Upper lobe of left lung (tissue), 6 donors: Measurements from ENCODE around the gene SF3B1. TPM values are rescaled to one million over a fixed set of nuclear protein-coding genes. Genes with fewer than 3 reads are reported as not detected.

Experiments
- ATAC-seq, 2 donors: fragments of 200-7000 bp; cut with Tn5 transposase; one replicate each; pipeline ENCODE4 v1.9.1; 2022; ENCODE audit warnings: mild to moderate bottlenecking in 2 of 2, moderate library complexity in 2 of 2; ENCODE audit not compliant: low FRiP score in 2 of 2
- DNase-seq, 2 donors: peaks; one replicate each; pipeline ENCODE4 v3.0.0-alpha.2; 2019 to 2020
- H3K27ac ChIP-seq, 4 donors: fragments of 200-600 bp; sonication (generic); one replicate each; pipeline ENCODE4 v1.5.1; 2016 to 2019
- H3K27me3 ChIP-seq, 4 donors: fragments of 200-600 bp; sonication (generic); one replicate each; pipeline ENCODE4 v1.5.1; 2017 to 2019
- H3K36me3 ChIP-seq, 4 donors: fragments of 200-600 bp; sonication (generic); one replicate each; pipeline ENCODE4 v1.5.1; 2016 to 2019
- H3K4me1 ChIP-seq, 4 donors: fragments of 200-600 bp; sonication (generic); one replicate each; pipeline ENCODE4 v1.5.1; 2018 to 2019
- H3K4me3 ChIP-seq, 4 donors: fragments of 200-600 bp; sonication (generic); one replicate each; pipeline ENCODE4 v1.5.1; 2017 to 2019; ENCODE audit warnings: mild to moderate bottlenecking in 2 of 4, moderate library complexity in 1 of 4
- H3K9me3 ChIP-seq, 4 donors: fragments of 200-600 bp; sonication (generic); one replicate each; pipeline ENCODE4 v1.5.1; 2018 to 2019
- CTCF ChIP-seq, 6 experiments: fragments of 450-650 bp in 4 of 6; fragments of 200-600 bp in 2 of 6; sonication (generic) in 2 of 6; IDR thresholded peaks; one replicate each; pipeline ENCODE4 v1.5.1; 2016 to 2019; ENCODE audit warnings: antibody characterized with exemption in 6 of 6
- EP300 ChIP-seq, 4 donors: sonication (generic); formaldehyde crosslinking; IDR thresholded peaks; one replicate each; pipeline ENCODE4 v1.5.1; 2017; ENCODE audit warnings: antibody characterized with exemption in 4 of 4, control low read depth in 2 of 4
- POLR2A ChIP-seq, 4 donors: fragments of 450-650 bp; IDR thresholded peaks; one replicate each; pipeline ENCODE4 v1.5.1; 2016 to 2017; ENCODE audit warnings: antibody characterized with exemption in 4 of 4, mild to moderate bottlenecking in 2 of 4
- POLR2AphosphoS5 ChIP-seq, 2 donors: sonication (generic); formaldehyde crosslinking; IDR thresholded peaks; one replicate each; pipeline ENCODE4 v1.5.1; 2017; ENCODE audit warnings: antibody characterized with exemption in 2 of 2
- WGBS, 2 donors: methylation state at CpG; one replicate each; pipeline ENCODE4 v1.1.5; 2017 to 2018; 5-methylcytosine and 5-hydroxymethylcytosine counted together
- total RNA-seq, 6 donors: library from RNA; depleted of rRNA in 4 of 6; stranded (reverse); fragments of >200 nt in 4 of 6; gene quantifications; one replicate each; pipeline versions ENCODE4 v1.1.0 to v1.2.1, GENCODE V29; 2016 to 2021
- donor health status: DM: no; HTN: no; CAD: no; lungs with moderate emphysema.
- donor health status: DM: no; HTN: yes; CAD: no; lungs with severe emphysema.

SF3B1 gene
- total RNA-seq, 6 donors from 2014 or later, result 182 to 614 (median 203) TPM

- H3K27ac ChIP-seq, result no peak overlapping the region
- ATAC-seq (no peak), DNase-seq (no peak)
- H3K27me3 ChIP-seq, result no peaks in the 10 kb centered on the region
- H3K9me3 ChIP-seq, result no peaks in the 10 kb centered on the region
- no peak overlapping the region for H3K4me3 ChIP-seq
- no peaks in the 10 kb centered on the region for H3K4me1 ChIP-seq
- 83 to 86% methylated on average over 2 of the region's 2 CpGs for WGBS, 2 donors
- peaks cover 60 to 100% (median 97%) of the 10 kb centered on the region in 4 donors for H3K36me3 ChIP-seq
- no peak for TF ChIP-seq POLR2A (IDR thresholded peaks at IDR 0.05)
- no peak for TF ChIP-seq CTCF (IDR thresholded peaks at IDR 0.05)
- TF ChIP-seq POLR2AphosphoS5 (IDR thresholded peaks at IDR 0.05), result no peak
- TF ChIP-seq EP300 (IDR thresholded peaks at IDR 0.05), result no peak
Observed at GRCh38 chr2:197398913-197399312, 35.9 kb downstream of the SF3B1 start.

GRCh38 chr2:197391220-197391717, 43.6 kb downstream of the SF3B1 start:
- no peak for TF ChIP-seq EP300 (IDR thresholded peaks at IDR 0.05)
- no peak for TF ChIP-seq POLR2A (IDR thresholded peaks at IDR 0.05)
- no peak for TF ChIP-seq POLR2AphosphoS5 (IDR thresholded peaks at IDR 0.05)
- no peak for TF ChIP-seq CTCF (IDR thresholded peaks at IDR 0.05)
- H3K36me3 ChIP-seq, result peaks cover 20 to 62% (median 49%) of the 10 kb centered on the region in 4 donors
- WGBS, 2 donors, result 100% methylated on average over 1 of the region's 1 CpG

DNA sequence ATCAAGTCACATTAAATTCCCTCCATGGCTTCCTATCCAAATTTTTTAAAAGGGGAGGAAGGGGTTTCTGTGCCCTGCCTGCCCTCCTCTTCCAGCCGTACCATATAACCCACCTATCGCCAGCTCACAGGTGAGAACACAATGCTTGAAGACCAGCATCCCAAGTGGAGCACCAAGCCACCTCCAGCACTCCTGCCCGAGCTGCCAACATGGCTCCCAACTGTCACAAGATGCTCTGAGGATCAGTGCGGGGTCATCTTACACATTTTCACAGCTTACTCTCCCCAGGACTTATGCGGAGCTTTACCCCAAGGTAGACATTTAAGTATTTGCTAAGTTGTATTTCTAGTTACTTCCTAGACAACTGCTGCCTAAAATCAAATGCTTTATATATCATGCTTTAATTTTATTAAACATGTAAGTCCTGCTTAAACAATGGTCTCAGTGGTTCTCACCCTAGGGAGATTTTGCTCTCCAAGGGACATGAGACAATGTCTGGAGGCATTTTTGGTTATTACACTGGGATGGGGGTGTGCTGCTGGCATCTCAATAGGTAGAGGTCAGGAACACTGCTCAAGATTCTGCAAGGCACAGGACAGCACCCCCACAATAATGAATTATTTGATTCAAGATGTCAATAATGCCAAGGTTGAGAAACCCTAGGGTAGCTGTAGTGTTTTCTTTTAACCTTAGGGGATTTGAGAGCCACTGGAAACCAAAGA, 45.8 kb downstream of the SF3B1 start:
- Histone ChIP-seq H3K9me3 (no peaks in the 10 kb centered on the region), H3K27ac (no peak overlapping the region), H3K4me1 (peaks cover 0 to 9% (median 0%) of the 10 kb centered on the region in 4 donors), H3K4me3 (no peak overlapping the region), H3K36me3 (peaks cover 8 to 39% (median 28%) of the 10 kb centered on the region in 4 donors), H3K27me3 (no peaks in the 10 kb centered on the region)
- TF ChIP-seq CTCF (IDR thresholded peaks at IDR 0.05) (no peak), POLR2AphosphoS5 (IDR thresholded peaks at IDR 0.05) (no peak), POLR2A (IDR thresholded peaks at IDR 0.05) (no peak), EP300 (IDR thresholded peaks at IDR 0.05) (no peak)
- ATAC-seq (no peak), DNase-seq (no peak)
- 91 to 92% methylated on average over 5 of the region's 5 CpGs for WGBS, 2 donors

More at GRCh38 chr2:197391220-197391717, 43.6 kb downstream of the SF3B1 start:
- Histone ChIP-seq H3K9me3 (no peaks in the 10 kb centered on the region), H3K27ac (no peak overlapping the region), H3K4me1 (peaks cover 0 to 8% (median 0%) of the 10 kb centered on the region in 4 donors), H3K27me3 (no peaks in the 10 kb centered on the region), H3K4me3 (no peak overlapping the region)
- DNase-seq (no peak), ATAC-seq (no peak)

DNA sequence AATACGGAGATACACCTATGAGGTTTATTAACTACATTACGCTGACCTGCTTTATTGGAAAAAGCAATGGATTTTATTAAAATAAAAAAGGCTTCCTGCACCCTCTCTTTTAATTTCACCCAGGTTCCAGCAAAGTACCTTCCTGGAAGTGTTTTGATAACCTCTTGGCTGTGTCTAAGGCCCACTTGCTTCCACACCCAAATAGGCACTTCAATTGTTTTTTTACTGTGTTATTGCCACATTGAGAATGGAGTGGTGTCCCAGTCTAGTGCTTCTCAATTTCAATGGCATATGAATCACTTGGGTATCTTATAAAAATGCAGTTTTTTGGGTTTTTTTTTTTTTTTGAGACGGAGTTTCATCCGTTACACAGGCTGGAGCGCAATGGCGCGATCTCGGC, 47.6 kb downstream of the SF3B1 start:
- Histone ChIP-seq H3K4me1 (peaks cover 0 to 9% (median 0%) of the 10 kb centered on the region in 4 donors), H3K27ac (no peak overlapping the region), H3K27me3 (no peaks in the 10 kb centered on the region), H3K36me3 (peaks cover 0 to 21% (median 13%) of the 10 kb centered on the region in 4 donors), H3K4me3 (no peak overlapping the region), H3K9me3 (no peaks in the 10 kb centered on the region)
- TF ChIP-seq POLR2AphosphoS5 (IDR thresholded peaks at IDR 0.05) (no peak), CTCF (IDR thresholded peaks at IDR 0.05) (no peak), POLR2A (IDR thresholded peaks at IDR 0.05) (no peak), EP300 (IDR thresholded peaks at IDR 0.05) (no peak)
- DNase-seq (no peak), ATAC-seq (no peak)
- 89 to 95% methylated on average over 8 of the region's 8 CpGs for WGBS, 2 donors
